ENCODE results near the gene OR2AG1.
"Not testable (repeated sequence)": the region's sequence is repeated elsewhere in the genome, so short reads cannot be mapped to it uniquely, and the experiment has no call there.

The OR2AG1 gene

GRCh38 chr11:6794639-6795038 lies 11.8 kb downstream of the OR2AG1 start:
- Histone ChIP-seq H2AFZ (ENCODE audit: low read depth, low read length) (no peak overlapping the region), H3K4ac (ENCODE audit: low read depth in 1 of 2, low read length in 2 of 2) (no peak overlapping the region), H3K9ac (ENCODE audit: low read length) (no peak overlapping the region), H3K27ac (ENCODE audit: low read length, poor library complexity, severe bottlenecking) (no peak overlapping the region), H3K4me2 (ENCODE audit: low read length, poor library complexity, severe bottlenecking) (no peak overlapping the region), H3K36me3 (ENCODE audit: control insufficient read depth in 1 of 2, insufficient read depth in 2 of 2, low read depth in 1 of 2, low read length in 2 of 2) (no peaks in the 10 kb centered on the region), H4K91ac (ENCODE audit: low read length) (no peak overlapping the region), H3K23ac (ENCODE audit: low read length in 2 of 2) (no peak overlapping the region), H2BK15ac (ENCODE audit: low read depth, poor library complexity, severe bottlenecking) (no peak overlapping the region), H3K14ac (ENCODE audit: low read length in 2 of 2) (no peak overlapping the region), H4K8ac (ENCODE audit: low read length) (no peak overlapping the region), H2AK5ac (ENCODE audit: low read length, severe bottlenecking) (no peak overlapping the region), H3K18ac (ENCODE audit: low read depth in 1 of 2, low read length in 2 of 2) (no peak overlapping the region), H2BK120ac (ENCODE audit: low read depth, low read length) (no peak overlapping the region), H3K4me1 (ENCODE audit: control insufficient read depth, insufficient read depth, low read depth, low read length) (no peaks in the 10 kb centered on the region), H3K27me3 (ENCODE audit: control insufficient read depth in 1 of 2, insufficient read depth in 1 of 2, low read length in 2 of 2) (peaks cover 0 to 3% of the 10 kb centered on the region in 2 experiments), H3K79me1 (replicated peaks; ENCODE audit: low read length, poor library complexity, severe bottlenecking) (no peaks in the 10 kb centered on the region), H3K4me3 (ENCODE audit: insufficient read depth in 1 of 2, low read depth in 1 of 2, low read length in 2 of 2) (no peak overlapping the region), H3K9me3 (ENCODE audit: control insufficient read depth, low read length) (no peaks in the 10 kb centered on the region), H2BK5ac (ENCODE audit: low read depth, low read length, poor library complexity, severe bottlenecking) (no peak overlapping the region), H2BK12ac (ENCODE audit: low read length in 2 of 2) (no peak overlapping the region)
- 70% methylated on average over 4 of the region's 4 CpGs for WGBS
- DNase-seq = no peak

- H3K79me1 ChIP-seq (replicated peaks; ENCODE audit: low read length, poor library complexity, severe bottlenecking) = no peaks in the 10 kb centered on the region
- H2BK12ac ChIP-seq (ENCODE audit: low read length in 2 of 2) = no peak within 1 kb of the TSS
- H2AFZ ChIP-seq (ENCODE audit: low read depth, low read length) = no peak within 1 kb of the TSS
- H3K4me1 ChIP-seq (ENCODE audit: control insufficient read depth, insufficient read depth, low read depth, low read length) = no peaks in the 10 kb centered on the region
- H3K4ac ChIP-seq (ENCODE audit: low read depth in 1 of 2, low read length in 2 of 2) = no peak within 1 kb of the TSS
- no peak within 1 kb of the TSS for H4K91ac ChIP-seq (ENCODE audit: low read length)
- peak; percentile 7 for DNase-seq
- no peak within 1 kb of the TSS for H4K8ac ChIP-seq (ENCODE audit: low read length)
- H2BK120ac ChIP-seq (ENCODE audit: low read depth, low read length) = no peak within 1 kb of the TSS
- H2BK15ac ChIP-seq (ENCODE audit: low read depth, poor library complexity, severe bottlenecking) = no peak within 1 kb of the TSS
- no peak within 1 kb of the TSS for H3K14ac ChIP-seq (ENCODE audit: low read length in 2 of 2)
- no peak within 1 kb of the TSS for H3K4me2 ChIP-seq (ENCODE audit: low read length, poor library complexity, severe bottlenecking)
- no peak within 1 kb of the TSS for H3K4me3 ChIP-seq (ENCODE audit: insufficient read depth in 1 of 2, low read depth in 1 of 2, low read length in 2 of 2)
- no peak within 1 kb of the TSS for H2AK5ac ChIP-seq (ENCODE audit: low read length, severe bottlenecking)
- H3K27me3 ChIP-seq (ENCODE audit: control insufficient read depth in 1 of 2, insufficient read depth in 1 of 2, low read length in 2 of 2) = peaks cover 0 to 3% of the 10 kb centered on the region in 2 experiments
- no peaks in the 10 kb centered on the region for H3K9me3 ChIP-seq (ENCODE audit: control insufficient read depth, low read length)
- H3K27ac ChIP-seq (ENCODE audit: low read length, poor library complexity, severe bottlenecking) = no peak within 1 kb of the TSS
- H2BK5ac ChIP-seq (ENCODE audit: low read depth, low read length, poor library complexity, severe bottlenecking) = no peak within 1 kb of the TSS
- H3K18ac ChIP-seq (ENCODE audit: low read depth in 1 of 2, low read length in 2 of 2) = no peak within 1 kb of the TSS
- no peak within 1 kb of the TSS for H3K23ac ChIP-seq (ENCODE audit: low read length in 2 of 2)
- no peaks in the 10 kb centered on the region for H3K36me3 ChIP-seq (ENCODE audit: control insufficient read depth in 1 of 2, insufficient read depth in 2 of 2, low read depth in 1 of 2, low read length in 2 of 2)
- H3K9ac ChIP-seq (ENCODE audit: low read length) = no peak within 1 kb of the TSS
- WGBS = no CpG with 5 or more reads among the region's 1 CpG
Observed at GRCh38 chr11:6799402-6799801, 16.6 kb downstream of the OR2AG1 start, which contains the start of gene OR6A2. OR6A2 (minus strand) TSS chr11:6799689; CDS start chr11:6795708, 3,981 bp downstream.

- not testable (repeated sequence) for H3K27me3 ChIP-seq (ENCODE audit: control insufficient read depth in 1 of 2, insufficient read depth in 1 of 2, low read length in 2 of 2); H3K79me1 ChIP-seq (replicated peaks; ENCODE audit: low read length, poor library complexity, severe bottlenecking); H3K14ac ChIP-seq (ENCODE audit: low read length in 2 of 2); H3K18ac ChIP-seq (ENCODE audit: low read depth in 1 of 2, low read length in 2 of 2); H2AK5ac ChIP-seq (ENCODE audit: low read length, severe bottlenecking); H2BK12ac ChIP-seq (ENCODE audit: low read length in 2 of 2); H4K8ac ChIP-seq (ENCODE audit: low read length); H3K4me3 ChIP-seq (ENCODE audit: insufficient read depth in 1 of 2, low read depth in 1 of 2, low read length in 2 of 2); H4K91ac ChIP-seq (ENCODE audit: low read length); H3K4me2 ChIP-seq (ENCODE audit: low read length, poor library complexity, severe bottlenecking); H3K9ac ChIP-seq (ENCODE audit: low read length); H2BK120ac ChIP-seq (ENCODE audit: low read depth, low read length); H3K23ac ChIP-seq (ENCODE audit: low read length in 2 of 2); H3K9me3 ChIP-seq (ENCODE audit: control insufficient read depth, low read length); H3K4ac ChIP-seq (ENCODE audit: low read depth in 1 of 2, low read length in 2 of 2); H3K36me3 ChIP-seq (ENCODE audit: control insufficient read depth in 1 of 2, insufficient read depth in 2 of 2, low read depth in 1 of 2, low read length in 2 of 2); H3K4me1 ChIP-seq (ENCODE audit: control insufficient read depth, insufficient read depth, low read depth, low read length); DNase-seq; H3K27ac ChIP-seq (ENCODE audit: low read length, poor library complexity, severe bottlenecking); H2AFZ ChIP-seq (ENCODE audit: low read depth, low read length); H2BK15ac ChIP-seq (ENCODE audit: low read depth, poor library complexity, severe bottlenecking); H2BK5ac ChIP-seq (ENCODE audit: low read depth, low read length, poor library complexity, severe bottlenecking)
Observed at GRCh38 chr11:6801075-6801474, 18.3 kb downstream of the OR2AG1 start.

- Histone ChIP-seq H3K4ac (ENCODE audit: low read depth in 1 of 2, low read length in 2 of 2) (no peak overlapping the region), H4K91ac (ENCODE audit: low read length) (no peak overlapping the region), H2AFZ (ENCODE audit: low read depth, low read length) (no peak overlapping the region), H3K9me3 (ENCODE audit: control insufficient read depth, low read length) (no peaks in the 10 kb centered on the region), H3K79me1 (replicated peaks; ENCODE audit: low read length, poor library complexity, severe bottlenecking) (no peaks in the 10 kb centered on the region), H2BK5ac (ENCODE audit: low read depth, low read length, poor library complexity, severe bottlenecking) (no peak overlapping the region), H3K36me3 (ENCODE audit: control insufficient read depth in 1 of 2, insufficient read depth in 2 of 2, low read depth in 1 of 2, low read length in 2 of 2) (no peaks in the 10 kb centered on the region), H3K4me1 (ENCODE audit: control insufficient read depth, insufficient read depth, low read depth, low read length) (peaks cover 5% of the 10 kb centered on the region), H3K14ac (ENCODE audit: low read length in 2 of 2) (no peak overlapping the region), H3K27ac (ENCODE audit: low read length, poor library complexity, severe bottlenecking) (no peak overlapping the region), H4K8ac (ENCODE audit: low read length) (no peak overlapping the region), H3K18ac (ENCODE audit: low read depth in 1 of 2, low read length in 2 of 2) (no peak overlapping the region), H3K4me2 (ENCODE audit: low read length, poor library complexity, severe bottlenecking) (no peak overlapping the region), H2BK120ac (ENCODE audit: low read depth, low read length) (no peak overlapping the region), H2AK5ac (ENCODE audit: low read length, severe bottlenecking) (no peak overlapping the region), H2BK12ac (ENCODE audit: low read length in 2 of 2) (no peak overlapping the region), H3K27me3 (ENCODE audit: control insufficient read depth in 1 of 2, insufficient read depth in 1 of 2, low read length in 2 of 2) (peaks cover 0 to 10% of the 10 kb centered on the region in 2 experiments), H2BK15ac (ENCODE audit: low read depth, poor library complexity, severe bottlenecking) (no peak overlapping the region), H3K23ac (ENCODE audit: low read length in 2 of 2) (no peak overlapping the region), H3K4me3 (ENCODE audit: insufficient read depth in 1 of 2, low read depth in 1 of 2, low read length in 2 of 2) (no peak overlapping the region), H3K9ac (ENCODE audit: low read length) (no peak overlapping the region)
- DNase-seq = peak; percentile 51
- WGBS = 20% methylated on average over 6 of the region's 6 CpGs
Observed at GRCh38 chr11:6812390-6813005, 29.7 kb downstream of the OR2AG1 start.
